SK-N-SH (cell line): ENCODE results near the gene SERTAD4. TPM values are rescaled to one million over a fixed set of nuclear protein-coding genes. Genes with fewer than 3 reads are reported as not detected.
A peak's percentile ranks its signal among the peaks of the same experiment; 100 is the strongest.

Source experiments
- CTCF ChIA-PET: fragments of 300-600, 350-600 bp; formaldehyde crosslinking; extraction: SDS; loops from one replicate; lab custom pipeline; 2021; lab: Yijun Ruan, JAX
- POLR2A ChIA-PET: fragments of 350-600 bp; sonication (Branson Sonifier 250); formaldehyde crosslinking; extraction: SDS; loops from one replicate; lab custom pipeline; 2020; ENCODE audit warnings: antibody characterized with exemption, inconsistent platforms; lab: Yijun Ruan, JAX
- DNase-seq: peaks from one replicate; pipeline ENCODE4 v3.0.0; 2012
- H2AFZ ChIP-seq: fragments of 200-600 bp; sonication (generic); 2 replicates; pipeline ENCODE4 v1.8.1; 2016; ENCODE audit warnings: antibody characterized with exemption, mild to moderate bottlenecking, low read depth
- H3F3A ChIP-seq: fragments of 200-600 bp; sonication (generic); replicated peaks from 2 replicates; pipeline ENCODE3; 2016; ENCODE audit warnings: antibody characterized with exemption, mild to moderate bottlenecking; ENCODE audit not compliant: insufficient read depth
- H3K27ac ChIP-seq, 2 experiments: fragments of 200-500 bp in 1 of 2; fragments of 200-600 bp in 1 of 2; sonication (Bioruptor generic) in 1 of 2; sonication (generic), shearing (Covaris generic) in 1 of 2; 2 replicates each; pipeline versions ENCODE4 v1.5.1 to v1.6.1; 2014 to 2016; ENCODE audit warnings: low read depth in 2 of 2, inconsistent platforms in 1 of 2, low read length in 1 of 2, mild to moderate bottlenecking in 1 of 2, mixed read lengths in 1 of 2
- H3K27me3 ChIP-seq: fragments of 200-600 bp; sonication (generic), shearing (Covaris generic); 2 replicates; pipeline ENCODE4 v1.6.1; 2016; ENCODE audit warnings: mixed run types; ENCODE audit not compliant: insufficient read depth
- H3K36me3 ChIP-seq, 2 experiments: fragments of 200-500 bp in 1 of 2; fragments of 200-600 bp in 1 of 2; sonication (Bioruptor generic) in 1 of 2; sonication (generic) in 1 of 2; replicated peaks in 1 of 2; 2 replicates each; pipeline versions ENCODE3 to v1.5.1; 2014 to 2016; ENCODE audit warnings: low read length in 1 of 2, mild to moderate bottlenecking in 1 of 2; ENCODE audit not compliant: insufficient read depth in 2 of 2, control insufficient read depth in 1 of 2
- H3K4me1 ChIP-seq, 2 experiments: fragments of 200-500 bp in 1 of 2; fragments of 200-600 bp in 1 of 2; sonication (Bioruptor generic) in 1 of 2; sonication (generic), shearing (Covaris generic) in 1 of 2; 2 replicates each; pipeline versions ENCODE4 v1.5.1 to v1.6.1; 2014 to 2016; ENCODE audit warnings: low read depth in 1 of 2, low read length in 1 of 2, mixed run types in 1 of 2; ENCODE audit not compliant: insufficient read depth in 2 of 2, control insufficient read depth in 1 of 2
- H3K4me2 ChIP-seq: fragments of 200-600 bp; sonication (generic), shearing (Covaris generic); 2 replicates; pipeline ENCODE4 v1.6.1; 2017; ENCODE audit warnings: mixed run types
- H3K4me3 ChIP-seq, 2 experiments: fragments of 200-500 bp in 1 of 2; fragments of 200-600 bp in 1 of 2; sonication (Bioruptor generic) in 1 of 2; sonication (generic), shearing (Covaris generic) in 1 of 2; 2 replicates each; pipeline versions ENCODE4 v1.5.1 to v1.8.1; 2014 to 2016; ENCODE audit warnings: low read depth in 2 of 2, inconsistent platforms in 1 of 2, low read length in 1 of 2, mild to moderate bottlenecking in 1 of 2, mixed read lengths in 1 of 2, moderate library complexity in 1 of 2
- H3K79me2 ChIP-seq: fragments of 200-600 bp; sonication (generic); 2 replicates; pipeline ENCODE4 v1.8.1; 2017; ENCODE audit warnings: mild to moderate bottlenecking; ENCODE audit not compliant: insufficient read depth
- H3K9ac ChIP-seq: fragments of 200-600 bp; sonication (generic); 2 replicates; pipeline ENCODE4 v1.6.1; 2017; ENCODE audit warnings: mixed run types
- H3K9me2 ChIP-seq: fragments of 200-600 bp; sonication (generic); 2 replicates; pipeline ENCODE4 v1.6.1; 2017; ENCODE audit warnings: mixed run types
- H3K9me3 ChIP-seq: fragments of 200-600 bp; sonication (generic); 2 replicates; pipeline ENCODE4 v1.6.1; 2017; ENCODE audit warnings: mixed run types, mild to moderate bottlenecking, moderate library complexity
- H4K20me1 ChIP-seq: fragments of 200-600 bp; sonication (generic); 2 replicates; pipeline ENCODE4 v1.6.1; 2017; ENCODE audit warnings: mild to moderate bottlenecking, mixed run types; ENCODE audit not compliant: insufficient read depth
- EZH2phosphoT487 ChIP-seq: fragments of 200-600 bp; sonication (generic); IDR thresholded peaks from 2 replicates; pipeline ENCODE4 v1.6.1; 2017; ENCODE audit warnings: low read depth, mixed run types, mild to moderate bottlenecking, antibody characterized with exemption, moderate library complexity, borderline replicate concordance
- FOSL2 ChIP-seq: IDR thresholded peaks from 2 replicates; pipeline ENCODE4 v1.4.0; 2012; ENCODE audit warnings: low read depth, mild to moderate bottlenecking, moderate library complexity, borderline replicate concordance
- FOXJ3 ChIP-seq: sonication (generic); formaldehyde crosslinking; IDR thresholded peaks from 2 replicates; pipeline ENCODE4 v1.5.1; 2020; ENCODE audit warnings: mild to moderate bottlenecking, missing genetic modification reagents
- FOXM1 ChIP-seq: IDR thresholded peaks from 2 replicates; pipeline ENCODE4 v1.4.0; 2012; ENCODE audit warnings: low read depth, mild to moderate bottlenecking
- GABPA ChIP-seq: IDR thresholded peaks from 2 replicates; pipeline ENCODE4 v1.4.0; 2012; ENCODE audit warnings: low read depth, mild to moderate bottlenecking
- MAX ChIP-seq: IDR thresholded peaks from 2 replicates; pipeline ENCODE4 v1.4.0; 2012; ENCODE audit warnings: low read depth
- NFIC ChIP-seq: IDR thresholded peaks from 2 replicates; pipeline ENCODE4 v1.4.0; 2012; ENCODE audit warnings: borderline replicate concordance
- NRF1 ChIP-seq: IDR thresholded peaks from 2 replicates; pipeline ENCODE4 v1.6.1; 2012; ENCODE audit warnings: low read depth, mild to moderate bottlenecking, low read length
- POLR2AphosphoS5 ChIP-seq: IDR thresholded peaks from 2 replicates; pipeline ENCODE4 v1.6.1; 2012; ENCODE audit warnings: low read depth, low read length
- RAD21 ChIP-seq: IDR thresholded peaks from 2 replicates; pipeline ENCODE4 v1.6.1; 2012; ENCODE audit warnings: mild to moderate bottlenecking, low read length
- RCOR1 ChIP-seq: fragments of 150-350 bp; IDR thresholded peaks from 2 replicates; pipeline ENCODE4 v1.6.1; 2017; ENCODE audit warnings: antibody characterized with exemption, low read length
- RXRA ChIP-seq: IDR thresholded peaks from 2 replicates; pipeline ENCODE4 v1.4.0; 2012; ENCODE audit warnings: low read depth, mild to moderate bottlenecking, borderline replicate concordance
- SIN3A ChIP-seq: IDR thresholded peaks from 2 replicates; pipeline ENCODE4 v1.6.1; 2012; ENCODE audit warnings: low read depth, mild to moderate bottlenecking, low read length, moderate library complexity, borderline replicate concordance
- TCF12 ChIP-seq: IDR thresholded peaks from 2 replicates; pipeline ENCODE4 v1.4.0; 2012
- TEAD4 ChIP-seq: IDR thresholded peaks from 2 replicates; pipeline ENCODE4 v1.4.0; 2012; ENCODE audit warnings: mild to moderate bottlenecking, borderline replicate concordance; ENCODE audit not compliant: insufficient read depth
- YY1 ChIP-seq: IDR thresholded peaks from 2 replicates; pipeline ENCODE4 v1.4.0; 2012; ENCODE audit warnings: low read depth, mild to moderate bottlenecking
- WGBS: methylation state at CpG from one replicate; pipeline ENCODE4 v1.1.6; 2017; ENCODE audit warnings: low lambda C conversion rate; 5-methylcytosine and 5-hydroxymethylcytosine counted together
- polyA plus RNA-seq, 3 experiments: library from polyadenylated mRNA; depleted of rRNA; stranded (reverse); fragments of >200 nt; gene quantifications; 2 replicates each; pipeline ENCODE4 v1.2.3, GENCODE V29; 2012
- TF ChIP-seq, protein P1 (sequence below): fragments of 200-600 bp; sonication (generic); IDR thresholded peaks from 2 replicates; pipeline ENCODE4 v1.6.1; 2017; ENCODE audit warnings: antibody characterized with exemption, mild to moderate bottlenecking, moderate library complexity
- TF ChIP-seq, protein P2 (sequence below): fragments of 150-350 bp; IDR thresholded peaks from 2 replicates; pipeline ENCODE4 v1.6.1; 2017; ENCODE audit warnings: antibody characterized with exemption, low read length, low read depth, borderline replicate concordance
- TF ChIP-seq, protein P3 (sequence below): IDR thresholded peaks from 2 replicates; pipeline ENCODE4; 2012
- TF ChIP-seq, protein P4 (sequence below): IDR thresholded peaks from 2 replicates; pipeline ENCODE4 v1.4.0; 2012; ENCODE audit warnings: low read depth, borderline replicate concordance

Gene SERTAD4
- polyA plus RNA-seq, 1 of the 3 experiments (the other 2 are of a cell fraction) = 2.9 TPM

DNA sequence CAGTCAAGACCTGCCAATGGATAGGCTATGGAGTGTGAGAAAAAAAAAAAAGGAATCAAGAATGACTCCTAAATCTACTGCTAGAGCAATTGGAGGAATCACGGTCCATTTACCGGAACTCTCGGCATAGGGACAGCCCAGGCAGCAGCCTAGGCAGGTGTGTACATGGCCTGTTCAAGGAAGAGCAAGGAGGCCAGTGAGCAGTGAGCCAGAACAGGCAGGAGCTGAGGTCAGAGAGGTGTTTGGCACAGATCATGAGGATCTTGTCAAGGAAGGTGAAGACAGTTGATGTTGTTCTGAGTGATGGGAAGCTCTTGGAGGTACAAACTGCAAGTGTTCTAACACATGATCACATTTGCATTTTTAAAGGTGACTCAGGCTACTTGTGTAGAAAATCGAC lies 55.5 kb downstream of the SERTAD4 start (continued):
- TF ChIP-seq, protein P1, sequence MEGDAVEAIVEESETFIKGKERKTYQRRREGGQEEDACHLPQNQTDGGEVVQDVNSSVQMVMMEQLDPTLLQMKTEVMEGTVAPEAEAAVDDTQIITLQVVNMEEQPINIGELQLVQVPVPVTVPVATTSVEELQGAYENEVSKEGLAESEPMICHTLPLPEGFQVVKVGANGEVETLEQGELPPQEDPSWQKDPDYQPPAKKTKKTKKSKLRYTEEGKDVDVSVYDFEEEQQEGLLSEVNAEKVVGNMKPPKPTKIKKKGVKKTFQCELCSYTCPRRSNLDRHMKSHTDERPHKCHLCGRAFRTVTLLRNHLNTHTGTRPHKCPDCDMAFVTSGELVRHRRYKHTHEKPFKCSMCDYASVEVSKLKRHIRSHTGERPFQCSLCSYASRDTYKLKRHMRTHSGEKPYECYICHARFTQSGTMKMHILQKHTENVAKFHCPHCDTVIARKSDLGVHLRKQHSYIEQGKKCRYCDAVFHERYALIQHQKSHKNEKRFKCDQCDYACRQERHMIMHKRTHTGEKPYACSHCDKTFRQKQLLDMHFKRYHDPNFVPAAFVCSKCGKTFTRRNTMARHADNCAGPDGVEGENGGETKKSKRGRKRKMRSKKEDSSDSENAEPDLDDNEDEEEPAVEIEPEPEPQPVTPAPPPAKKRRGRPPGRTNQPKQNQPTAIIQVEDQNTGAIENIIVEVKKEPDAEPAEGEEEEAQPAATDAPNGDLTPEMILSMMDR = no peak
- TF ChIP-seq POLR2AphosphoS5 = no peak
- TF ChIP-seq TCF12 = no peak
- TF ChIP-seq EZH2phosphoT487 = no peak
- no peak for TF ChIP-seq GABPA

GRCh38 chr1:210289248-210289647 lies 56.7 kb downstream of the SERTAD4 start:
- POLR2A ChIA-PET = interaction anchor here (4.5 kb wide), 1 partner anchor 56 kb away, joined by 29 read pairs; the partner anchor contains the start of gene SERTAD4
- DNase-seq = no peak
- Histone ChIP-seq H3K9ac (no peak overlapping the region), H3K4me1 (peaks cover 23 to 27% of the 10 kb centered on the region in 2 experiments), H3K79me2 (no peaks in the 10 kb centered on the region), H3K4me3 (no peak overlapping the region), H3K4me2 (no peak overlapping the region), H3K9me3 (no peaks in the 10 kb centered on the region), H3K9me2 (no peaks in the 10 kb centered on the region), H3K27me3 (no peaks in the 10 kb centered on the region; the same call in 1 of the 2 replicates), H3K36me3 (no peaks in the 10 kb centered on the region), H3K27ac (no peak overlapping the region), H3F3A (peaks cover 9% of the 10 kb centered on the region), H2AFZ (no peak overlapping the region), H4K20me1 (no peaks in the 10 kb centered on the region)
- WGBS = 55% methylated on average over 4 of the region's 4 CpGs
- TF ChIP-seq NFIC (no peak), FOSL2 (no peak), POLR2AphosphoS5 (no peak), TCF12 (no peak), RCOR1 (no peak), EZH2phosphoT487 (no peak), MAX (no peak)
- TF ChIP-seq, protein P2, sequence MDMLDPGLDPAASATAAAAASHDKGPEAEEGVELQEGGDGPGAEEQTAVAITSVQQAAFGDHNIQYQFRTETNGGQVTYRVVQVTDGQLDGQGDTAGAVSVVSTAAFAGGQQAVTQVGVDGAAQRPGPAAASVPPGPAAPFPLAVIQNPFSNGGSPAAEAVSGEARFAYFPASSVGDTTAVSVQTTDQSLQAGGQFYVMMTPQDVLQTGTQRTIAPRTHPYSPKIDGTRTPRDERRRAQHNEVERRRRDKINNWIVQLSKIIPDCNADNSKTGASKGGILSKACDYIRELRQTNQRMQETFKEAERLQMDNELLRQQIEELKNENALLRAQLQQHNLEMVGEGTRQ = no peak
- CTCF ChIA-PET = interaction anchor here (1.3 to 1.4 kb wide), 2 partner anchors 10 to 27 kb away, joined by 3 to 4 read pairs; no protein-coding TSS in a partner anchor

DNA sequence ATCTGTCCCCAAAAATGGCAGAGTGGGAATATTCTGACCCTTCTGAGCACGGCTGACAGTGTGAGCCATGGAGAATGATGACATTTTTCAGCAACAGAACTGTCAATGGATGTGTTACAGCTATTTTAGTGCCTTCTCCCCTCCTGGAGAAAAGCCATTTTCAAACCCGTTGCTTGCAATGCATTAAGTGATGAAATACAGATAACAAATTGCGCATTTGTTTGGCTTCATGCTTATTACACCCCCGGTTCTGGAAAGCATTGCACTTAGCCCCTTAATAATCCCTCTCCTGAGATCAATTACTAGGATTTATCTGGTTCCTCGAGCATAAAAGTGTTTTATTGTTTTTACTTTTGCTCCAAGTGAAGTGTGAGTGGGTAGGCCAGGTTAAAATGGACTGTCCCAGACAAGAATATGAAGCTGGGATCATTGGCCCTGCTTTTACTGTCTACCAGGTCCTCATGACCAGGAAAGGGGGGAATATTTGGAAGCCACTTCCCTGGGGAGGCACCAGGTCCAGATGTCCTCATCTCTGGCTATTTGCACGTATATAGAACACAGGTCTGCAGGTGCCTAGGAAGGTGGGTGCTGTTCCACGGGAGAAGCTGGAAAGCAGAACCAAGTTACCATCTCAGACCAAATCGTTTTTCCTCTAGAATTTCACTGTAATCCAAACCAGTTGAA lies 58.6 kb downstream of the SERTAD4 start:
- Histone ChIP-seq H2AFZ (no peak overlapping the region), H3K9me3 (no peaks in the 10 kb centered on the region), H3K36me3 (no peaks in the 10 kb centered on the region), H3K79me2 (no peaks in the 10 kb centered on the region), H3K27ac (peak overlapping the region; percentile 39 to 98; a peak in 3 of 4 replicates), H3K4me3 (peak overlapping the region in 1 of 2 experiments; percentile 55; a peak in 1 of 4 replicates), H3F3A (peaks cover 9% of the 10 kb centered on the region), H3K27me3 (no peaks in the 10 kb centered on the region), H3K4me2 (peak overlapping the region; percentile 86), H3K4me1 (peaks cover 23 to 43% of the 10 kb centered on the region in 2 experiments), H3K9ac (no peak overlapping the region), H4K20me1 (no peaks in the 10 kb centered on the region), H3K9me2 (no peaks in the 10 kb centered on the region)
- CTCF ChIA-PET = interaction anchor here (1.2 to 4.6 kb wide), 13 partner anchors 9 to 517 kb away, joined by 3 to 29 read pairs (median 9); partner anchors contain the start of gene SERTAD4
- DNase-seq = peak; percentile 48
- WGBS = 37% methylated on average over 8 of the region's 8 CpGs
- POLR2A ChIA-PET = interaction anchor here (0.6 to 4.5 kb wide), 12 partner anchors 11 to 674 kb away, joined by 3 to 29 read pairs (median 4); partner anchors contain the start of genes HHAT and SERTAD4
- no peak for TF ChIP-seq YY1
- TF ChIP-seq RCOR1 = 0 out of 2 replicates have a peak, but pooled peaks have one; percentile 33
- no peak for TF ChIP-seq SIN3A
- TF ChIP-seq FOXJ3 = no peak
- TF ChIP-seq, protein P3, sequence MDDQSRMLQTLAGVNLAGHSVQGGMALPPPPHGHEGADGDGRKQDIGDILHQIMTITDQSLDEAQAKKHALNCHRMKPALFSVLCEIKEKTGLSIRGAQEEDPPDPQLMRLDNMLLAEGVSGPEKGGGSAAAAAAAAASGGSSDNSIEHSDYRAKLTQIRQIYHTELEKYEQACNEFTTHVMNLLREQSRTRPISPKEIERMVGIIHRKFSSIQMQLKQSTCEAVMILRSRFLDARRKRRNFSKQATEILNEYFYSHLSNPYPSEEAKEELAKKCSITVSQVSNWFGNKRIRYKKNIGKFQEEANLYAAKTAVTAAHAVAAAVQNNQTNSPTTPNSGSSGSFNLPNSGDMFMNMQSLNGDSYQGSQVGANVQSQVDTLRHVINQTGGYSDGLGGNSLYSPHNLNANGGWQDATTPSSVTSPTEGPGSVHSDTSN = no peak
- TF ChIP-seq RAD21 = no peak
- TF ChIP-seq, protein P4, sequence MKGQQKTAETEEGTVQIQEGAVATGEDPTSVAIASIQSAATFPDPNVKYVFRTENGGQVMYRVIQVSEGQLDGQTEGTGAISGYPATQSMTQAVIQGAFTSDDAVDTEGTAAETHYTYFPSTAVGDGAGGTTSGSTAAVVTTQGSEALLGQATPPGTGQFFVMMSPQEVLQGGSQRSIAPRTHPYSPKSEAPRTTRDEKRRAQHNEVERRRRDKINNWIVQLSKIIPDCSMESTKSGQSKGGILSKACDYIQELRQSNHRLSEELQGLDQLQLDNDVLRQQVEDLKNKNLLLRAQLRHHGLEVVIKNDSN = no peak
- TF ChIP-seq TCF12 = no peak
- TF ChIP-seq TEAD4 = no peak
- TF ChIP-seq FOXM1 = no peak
- no peak for TF ChIP-seq RXRA
- no peak for TF ChIP-seq POLR2AphosphoS5
- no peak for TF ChIP-seq NRF1
- TF ChIP-seq NFIC = no peak
